LNCaP clone FGC (cell line): ENCODE data around the gene COX5A.
A peak's percentile ranks its signal among the peaks of the same experiment; 100 is the strongest.

Source experiments
- DNase-seq: peaks from one replicate; pipeline ENCODE4 v3.0.0-alpha.2; 2011; ENCODE audit warnings: low read depth
- H3K4me3 ChIP-seq: 2 replicates; pipeline ENCODE4 v1.5.1; 2011; ENCODE audit warnings: mild to moderate bottlenecking, low read depth, low read length, control low read depth
- TF ChIP-seq, protein P1 (sequence below): IDR thresholded peaks from 2 replicates; pipeline ENCODE4 v1.5.1; 2012; ENCODE audit warnings: mild to moderate bottlenecking; ENCODE audit not compliant: control insufficient read depth, insufficient read depth; ENCODE audit errors: extremely low read depth

The COX5A gene

DNA sequence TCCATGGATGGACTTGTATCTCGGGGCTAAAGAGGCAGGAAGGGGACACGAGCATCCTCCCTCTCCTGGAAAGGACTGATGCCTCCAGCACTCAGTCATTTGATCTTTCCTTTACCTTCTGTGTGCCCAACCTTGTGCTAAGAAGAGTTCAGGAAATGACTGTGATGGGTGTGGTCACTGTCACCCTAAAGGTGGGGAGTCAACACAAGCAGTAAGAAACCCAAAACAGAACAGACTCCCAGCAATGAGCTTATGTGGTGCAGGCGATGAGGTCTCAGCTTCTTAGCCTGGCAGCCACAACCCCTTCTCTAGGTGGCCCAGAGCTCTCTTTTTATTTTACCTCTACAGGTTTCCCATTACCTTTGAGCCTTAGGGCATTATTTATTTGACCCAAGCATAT is 44.2 kb downstream of the COX5A start:
- TF ChIP-seq, protein P1, sequence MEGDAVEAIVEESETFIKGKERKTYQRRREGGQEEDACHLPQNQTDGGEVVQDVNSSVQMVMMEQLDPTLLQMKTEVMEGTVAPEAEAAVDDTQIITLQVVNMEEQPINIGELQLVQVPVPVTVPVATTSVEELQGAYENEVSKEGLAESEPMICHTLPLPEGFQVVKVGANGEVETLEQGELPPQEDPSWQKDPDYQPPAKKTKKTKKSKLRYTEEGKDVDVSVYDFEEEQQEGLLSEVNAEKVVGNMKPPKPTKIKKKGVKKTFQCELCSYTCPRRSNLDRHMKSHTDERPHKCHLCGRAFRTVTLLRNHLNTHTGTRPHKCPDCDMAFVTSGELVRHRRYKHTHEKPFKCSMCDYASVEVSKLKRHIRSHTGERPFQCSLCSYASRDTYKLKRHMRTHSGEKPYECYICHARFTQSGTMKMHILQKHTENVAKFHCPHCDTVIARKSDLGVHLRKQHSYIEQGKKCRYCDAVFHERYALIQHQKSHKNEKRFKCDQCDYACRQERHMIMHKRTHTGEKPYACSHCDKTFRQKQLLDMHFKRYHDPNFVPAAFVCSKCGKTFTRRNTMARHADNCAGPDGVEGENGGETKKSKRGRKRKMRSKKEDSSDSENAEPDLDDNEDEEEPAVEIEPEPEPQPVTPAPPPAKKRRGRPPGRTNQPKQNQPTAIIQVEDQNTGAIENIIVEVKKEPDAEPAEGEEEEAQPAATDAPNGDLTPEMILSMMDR, result no peak
- no peak for DNase-seq
- no peak overlapping the region for H3K4me3 ChIP-seq

DNA sequence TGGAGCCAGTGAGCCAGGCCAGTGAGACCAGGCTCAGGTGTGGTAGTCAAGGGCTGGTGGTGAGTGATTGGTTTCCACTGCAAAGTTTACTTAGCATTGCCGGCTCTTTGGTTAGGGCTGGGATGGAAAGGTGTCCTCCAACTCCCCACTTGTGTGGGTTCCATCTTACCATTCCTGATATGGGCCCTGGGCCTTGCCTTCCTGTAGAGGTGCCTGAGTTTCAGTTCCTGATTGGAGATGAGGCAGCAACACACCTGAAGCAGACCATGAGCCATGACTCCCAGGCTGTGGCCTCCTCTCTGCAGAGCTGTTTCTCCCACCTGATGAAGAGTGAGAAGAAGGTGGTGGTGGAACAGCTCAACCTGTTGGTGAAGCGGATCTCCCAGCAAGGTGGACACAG is 44.9 kb downstream of the COX5A start:
- DNase-seq, result no peak
- TF ChIP-seq, protein P1, result no peak
- H3K4me3 ChIP-seq, result no peak overlapping the region

DNA sequence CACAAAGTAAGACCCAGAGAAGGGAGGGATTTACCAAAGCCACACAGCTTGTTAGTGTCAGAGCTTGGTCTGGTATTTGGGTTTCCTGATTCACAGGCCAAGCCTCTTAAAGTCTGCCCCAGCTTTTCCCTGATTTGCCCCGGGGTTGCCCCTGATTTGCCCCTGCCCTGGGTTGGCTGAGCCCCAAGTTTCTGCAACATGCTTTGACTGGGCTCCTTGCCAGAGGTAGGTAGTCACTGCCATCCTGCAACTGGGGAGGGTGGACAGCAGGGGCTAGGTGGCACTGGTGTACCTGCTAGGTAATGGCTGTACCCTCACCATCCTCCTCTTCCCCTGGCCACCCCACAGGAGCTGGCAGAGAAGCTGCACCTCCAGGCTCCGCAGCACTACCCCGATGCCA is 45.6 kb downstream of the COX5A start:
- no peak overlapping the region for H3K4me3 ChIP-seq
- TF ChIP-seq, protein P1, result no peak
- DNase-seq, result no peak

DNA sequence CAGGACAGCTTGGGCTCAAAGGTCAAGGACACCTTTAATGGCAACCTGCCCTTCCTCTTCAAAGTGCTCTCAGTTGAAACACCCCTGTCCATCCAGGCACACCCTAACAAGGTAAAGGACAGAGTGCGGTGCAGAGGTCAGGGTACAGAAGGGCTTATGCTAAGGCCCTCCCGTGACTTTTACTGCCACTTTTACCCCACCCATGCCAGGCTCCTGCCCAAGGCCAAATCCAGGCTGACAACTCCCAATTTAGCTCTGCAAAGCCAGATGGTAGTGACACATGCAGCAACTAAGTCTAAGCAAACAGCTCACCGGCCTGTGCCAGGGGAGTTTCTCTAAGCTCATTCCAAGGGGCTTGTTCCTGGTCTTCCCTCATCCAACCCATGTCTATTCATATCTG is 46.4 kb downstream of the COX5A start:
- H3K4me3 ChIP-seq, result no peak overlapping the region
- DNase-seq, result no peak
- TF ChIP-seq, protein P1, result no peak

DNA sequence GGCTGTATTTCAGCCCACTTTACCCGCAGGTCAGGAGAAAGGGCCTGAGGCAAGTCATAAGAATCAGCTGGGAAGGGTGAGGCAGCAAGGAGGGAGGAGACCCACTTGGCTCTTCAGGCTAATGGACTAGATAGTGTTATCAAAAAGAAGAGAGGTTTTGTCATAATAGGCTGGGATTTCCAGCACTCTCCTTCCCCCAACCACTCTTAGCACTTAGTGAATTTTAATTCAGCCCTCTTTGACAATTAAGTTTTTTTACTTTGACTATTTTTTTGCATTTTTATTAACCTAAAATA is 47.3 kb downstream of the COX5A start:
- H3K4me3 ChIP-seq, result peak overlapping the region; percentile 99
- DNase-seq, result no peak
- TF ChIP-seq, protein P1, result no peak

DNA sequence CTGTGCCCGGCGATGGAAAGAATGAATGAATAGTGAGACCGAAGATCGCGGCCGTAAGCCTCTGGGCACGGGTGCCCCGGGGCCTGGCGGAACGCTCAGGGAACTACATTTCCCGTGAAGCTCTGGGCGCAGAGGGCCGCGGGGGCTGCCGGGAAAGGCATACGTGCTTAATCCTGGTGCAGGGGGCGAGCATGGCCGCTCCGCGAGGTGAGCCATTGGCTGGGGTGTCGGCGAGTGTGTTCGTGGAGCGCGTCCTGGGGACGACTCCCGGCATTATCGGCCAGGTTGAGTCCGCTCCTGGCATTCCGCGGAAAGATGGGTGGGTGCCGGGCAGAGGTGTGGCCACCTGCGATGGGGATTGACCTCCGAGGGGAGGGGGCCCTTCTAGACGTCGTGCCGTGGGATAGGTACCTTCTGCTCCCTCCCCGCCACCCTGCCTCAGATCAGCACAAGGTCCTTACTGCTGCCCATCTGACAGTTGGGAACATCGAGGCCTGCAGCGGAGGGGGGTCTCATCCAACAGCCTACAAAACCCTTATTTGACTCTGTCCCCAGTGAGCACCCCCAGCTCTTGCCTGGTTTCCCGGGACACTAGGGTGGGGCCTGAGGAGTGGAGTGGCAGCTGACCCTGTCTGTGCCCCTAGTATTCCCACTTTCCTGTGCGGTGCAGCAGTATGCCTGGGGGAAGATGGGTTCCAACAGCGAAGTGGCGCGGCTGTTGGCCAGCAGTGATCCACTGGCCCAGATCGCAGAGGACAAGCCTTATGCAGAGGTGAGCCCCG is 47.8 kb downstream of the COX5A start, which contains the start of gene MPI:
Gene MPI, plus strand, starts transcription at position 160 of the 782 bp plus-strand sequence. Its CDS starts 32 bp downstream, at position 192.
- no peak for DNase-seq

More for the DNA sequence above, 47.8 kb downstream of the COX5A start, which contains the start of gene MPI:
- TF ChIP-seq, protein P1, result no peak
- H3K4me3 ChIP-seq, result peak within 1 kb of the TSS; percentile 99
